Measurements from ENCODE around the gene DPP4.
"Not testable (repeated sequence)": the region's sequence is repeated elsewhere in the genome, so short reads cannot be mapped to it uniquely, and the experiment has no call there.

Gene DPP4

GRCh38 chr2:161988589-161988988, 85.4 kb downstream of the DPP4 start:
- DNase-seq (ENCODE audit: low read depth in 2 of 2), result no peak

- no peak for DNase-seq (ENCODE audit: low read depth in 2 of 2)
These were observed 86.7 kb downstream of the DPP4 start for GRCh38 chr2:161987311-161987710.

- no peak for DNase-seq (ENCODE audit: low read depth in 2 of 2)
These were observed 90.1 kb downstream of the DPP4 start for GRCh38 chr2:161983866-161984265.

GRCh38 chr2:161983331-161983651, 90.7 kb downstream of the DPP4 start:
- no peak for DNase-seq (ENCODE audit: low read depth in 2 of 2)

- DNase-seq (ENCODE audit: low read depth in 2 of 2), result no peak
These were observed 91.3 kb downstream of the DPP4 start for GRCh38 chr2:161982548-161983330.

GRCh38 chr2:161981679-161982250, 92.2 kb downstream of the DPP4 start:
- DNase-seq (ENCODE audit: low read depth in 2 of 2), result no peak

- no peak for DNase-seq (ENCODE audit: low read depth in 2 of 2)
These were observed 93.0 kb downstream of the DPP4 start for GRCh38 chr2:161980976-161981375.

- DNase-seq (ENCODE audit: low read depth in 2 of 2), result no peak
These were observed 94.5 kb downstream of the DPP4 start for GRCh38 chr2:161979490-161979889.

GRCh38 chr2:161977926-161978325, 96.1 kb downstream of the DPP4 start:
- not testable (repeated sequence) for DNase-seq (ENCODE audit: low read depth in 2 of 2)

- no peak for DNase-seq (ENCODE audit: low read depth in 2 of 2)
These were observed 97.1 kb downstream of the DPP4 start for GRCh38 chr2:161976917-161977316.

- DNase-seq (ENCODE audit: low read depth in 2 of 2), result no peak
These were observed 97.7 kb downstream of the DPP4 start for GRCh38 chr2:161976295-161976694.

GRCh38 chr2:161975813-161976160, 98.2 kb downstream of the DPP4 start:
- no peak for DNase-seq (ENCODE audit: low read depth in 2 of 2)

GRCh38 chr2:161975062-161975812, 98.8 kb downstream of the DPP4 start:
- DNase-seq (ENCODE audit: low read depth in 2 of 2), result no peak

- DNase-seq (ENCODE audit: low read depth in 2 of 2), result no peak
These were observed 99.6 kb downstream of the DPP4 start for GRCh38 chr2:161974461-161974860.

- no peak for DNase-seq (ENCODE audit: low read depth in 2 of 2)
These were observed 101.1 kb downstream of the DPP4 start for GRCh38 chr2:161972866-161973265.

- DNase-seq (ENCODE audit: low read depth in 2 of 2), result no peak
These were observed 101.8 kb downstream of the DPP4 start for GRCh38 chr2:161972232-161972631.

GRCh38 chr2:161971551-161971950, 102.5 kb downstream of the DPP4 start:
- DNase-seq (ENCODE audit: low read depth in 2 of 2), result no peak

- DNase-seq (ENCODE audit: low read depth in 2 of 2), result no peak
These were observed 104.9 kb downstream of the DPP4 start for GRCh38 chr2:161969159-161969558.

GRCh38 chr2:161965994-161966393, 108.0 kb downstream of the DPP4 start:
- DNase-seq (ENCODE audit: low read depth in 2 of 2), result no peak

GRCh38 chr2:161964160-161964559, 109.9 kb downstream of the DPP4 start:
- DNase-seq (ENCODE audit: low read depth in 2 of 2), result no peak

- DNase-seq (ENCODE audit: low read depth in 2 of 2), result no peak
These were observed 111.9 kb downstream of the DPP4 start for GRCh38 chr2:161962160-161962559.

GRCh38 chr2:161961061-161961460, 113.0 kb downstream of the DPP4 start:
- DNase-seq (ENCODE audit: low read depth in 2 of 2), result no peak

- no peak for DNase-seq (ENCODE audit: low read depth in 2 of 2)
These were observed 117.3 kb downstream of the DPP4 start for GRCh38 chr2:161956738-161957137.

Measured in stimulated activated CD4-positive, alpha-beta T cell treated with anti-CD3 and anti-CD28 coated beads, Interleukin-1b, Interleukin-23, amount 100 ng/mL, for 4 hours (primary cell).